ENCODE data around the gene CACNA1C.
"Not testable (repeated sequence)": the region's sequence is repeated elsewhere in the genome, so short reads cannot be mapped to it uniquely, and the experiment has no call there.

CACNA1C gene

DNA sequence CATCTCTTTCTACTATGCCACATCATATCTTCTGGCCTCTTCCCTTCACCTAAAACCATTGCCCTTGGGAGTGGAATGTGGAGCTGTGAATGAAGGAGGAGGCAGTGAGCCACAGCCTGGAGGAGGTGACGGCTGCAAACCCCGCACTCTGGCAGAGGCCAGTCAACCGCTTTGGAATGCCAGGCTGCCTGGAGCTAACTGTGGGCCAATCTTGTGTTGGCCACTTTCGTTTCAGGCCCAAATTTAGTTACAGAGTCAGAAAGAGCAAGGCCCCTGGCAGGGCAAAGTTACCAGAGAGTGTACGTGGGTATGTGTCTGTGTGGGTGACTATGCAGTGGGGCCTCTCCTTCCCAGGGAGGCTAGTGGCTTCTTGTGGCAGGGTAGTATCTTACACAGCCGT is 40.1 kb downstream of the CACNA1C start:
- peaks cover 5% of the 10 kb centered on the region for H3K4me1 Mint-ChIP-seq
- no peak for DNase-seq (ENCODE audit: low spot score in 2 of 2)
- peaks cover 46% of the 10 kb centered on the region for H3K27me3 Mint-ChIP-seq
- ATAC-seq (replicated peaks; ENCODE audit: extremely low read depth, poor library complexity, severe bottlenecking) = no peak
- no peak overlapping the region for H3K27ac Mint-ChIP-seq (ENCODE audit: low read depth)
- H3K4me3 Mint-ChIP-seq = no peak overlapping the region
- H3K36me3 Mint-ChIP-seq (ENCODE audit: insufficient read depth) = peaks cover 6% of the 10 kb centered on the region
- no peaks in the 10 kb centered on the region for H3K9me3 Mint-ChIP-seq

DNA sequence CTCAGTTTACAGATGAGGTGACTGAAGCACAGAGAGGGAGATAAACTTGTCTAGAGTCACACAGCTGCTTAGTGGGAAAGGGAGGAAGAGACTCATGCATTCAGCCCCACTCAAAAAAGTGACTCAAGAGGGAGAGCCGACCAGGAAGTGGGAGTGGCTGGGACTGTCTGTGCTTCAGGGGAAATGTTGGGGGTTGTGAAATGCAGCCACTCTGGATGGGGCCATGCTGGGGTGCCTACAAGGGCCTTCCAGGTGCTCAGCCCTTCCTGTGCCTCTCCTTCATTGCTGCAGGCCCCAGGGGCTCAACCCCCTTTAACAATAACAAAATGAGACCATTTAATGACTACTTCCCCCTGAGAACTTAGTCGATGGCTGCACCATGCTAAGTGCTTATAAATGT is 41.8 kb downstream of the CACNA1C start:
- Mint-ChIP-seq H3K27ac (ENCODE audit: low read depth) (no peak overlapping the region), H3K9me3 (no peaks in the 10 kb centered on the region)
- no peak for ATAC-seq (replicated peaks; ENCODE audit: extremely low read depth, poor library complexity, severe bottlenecking)

DNA sequence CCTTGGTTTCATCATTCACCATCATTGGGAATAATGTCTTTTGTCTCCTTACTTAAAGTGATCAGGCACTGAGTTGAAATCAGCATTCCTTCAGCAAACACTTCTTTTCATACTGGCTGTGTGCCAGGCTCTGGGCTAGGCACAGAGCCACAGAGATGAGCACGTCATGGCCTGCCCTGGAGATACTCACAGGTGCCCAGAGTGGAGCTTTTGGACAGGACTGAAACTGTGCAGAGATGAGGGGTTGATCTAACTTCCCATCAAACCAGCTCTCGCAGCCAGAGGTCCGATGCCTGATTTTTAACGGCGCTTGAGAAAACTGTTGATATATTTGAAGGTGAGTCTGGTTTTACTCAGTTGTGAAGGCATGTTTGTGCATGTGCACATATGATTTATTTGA is 43.1 kb downstream of the CACNA1C start:
- ATAC-seq (replicated peaks; ENCODE audit: extremely low read depth, poor library complexity, severe bottlenecking) (no peak), DNase-seq (ENCODE audit: low spot score in 2 of 2) (no peak)
- Mint-ChIP-seq H3K4me3 (no peak overlapping the region), H3K36me3 (ENCODE audit: insufficient read depth) (peaks cover 4% of the 10 kb centered on the region), H3K4me1 (peaks cover 5% of the 10 kb centered on the region), H3K9me3 (no peaks in the 10 kb centered on the region), H3K27me3 (peaks cover 49% of the 10 kb centered on the region), H3K27ac (ENCODE audit: low read depth) (peak overlapping the region; percentile 79)

More for the DNA sequence above, 41.8 kb downstream of the CACNA1C start:
- Mint-ChIP-seq H3K36me3 (ENCODE audit: insufficient read depth) (peaks cover 4% of the 10 kb centered on the region), H3K4me3 (no peak overlapping the region), H3K4me1 (peaks cover 5% of the 10 kb centered on the region), H3K27me3 (peaks cover 52% of the 10 kb centered on the region)
- DNase-seq (ENCODE audit: low spot score in 2 of 2) = no peak

DNA sequence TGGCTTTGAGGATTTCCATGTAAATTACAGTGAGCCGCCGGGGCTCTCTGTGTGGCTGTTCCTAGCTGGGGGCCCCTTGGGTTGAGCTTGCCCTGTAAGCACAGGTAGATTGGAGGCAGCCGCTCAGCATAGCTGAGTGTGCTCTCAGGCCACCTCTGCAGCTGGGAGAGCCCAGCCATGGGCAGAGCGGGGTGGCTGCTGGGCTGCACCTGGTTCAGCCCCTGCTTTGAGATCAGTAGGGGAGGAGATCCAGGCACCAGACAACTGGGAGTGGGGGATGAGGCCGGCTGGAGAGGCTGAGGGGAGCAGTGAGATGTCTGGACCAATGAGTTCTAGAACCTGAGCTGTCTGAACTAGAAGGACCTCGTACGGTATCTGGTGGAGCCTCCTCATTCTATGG is 44.8 kb downstream of the CACNA1C start:
- H3K4me3 Mint-ChIP-seq = no peak overlapping the region
- H3K27ac Mint-ChIP-seq (ENCODE audit: low read depth) = no peak overlapping the region
- H3K27me3 Mint-ChIP-seq = peaks cover 32% of the 10 kb centered on the region
- DNase-seq (ENCODE audit: low spot score in 2 of 2) (no peak), ATAC-seq (replicated peaks; ENCODE audit: extremely low read depth, poor library complexity, severe bottlenecking) (no peak)
- no peaks in the 10 kb centered on the region for H3K9me3 Mint-ChIP-seq
- peaks cover 4% of the 10 kb centered on the region for H3K36me3 Mint-ChIP-seq (ENCODE audit: insufficient read depth)
- peaks cover 5% of the 10 kb centered on the region for H3K4me1 Mint-ChIP-seq

DNA sequence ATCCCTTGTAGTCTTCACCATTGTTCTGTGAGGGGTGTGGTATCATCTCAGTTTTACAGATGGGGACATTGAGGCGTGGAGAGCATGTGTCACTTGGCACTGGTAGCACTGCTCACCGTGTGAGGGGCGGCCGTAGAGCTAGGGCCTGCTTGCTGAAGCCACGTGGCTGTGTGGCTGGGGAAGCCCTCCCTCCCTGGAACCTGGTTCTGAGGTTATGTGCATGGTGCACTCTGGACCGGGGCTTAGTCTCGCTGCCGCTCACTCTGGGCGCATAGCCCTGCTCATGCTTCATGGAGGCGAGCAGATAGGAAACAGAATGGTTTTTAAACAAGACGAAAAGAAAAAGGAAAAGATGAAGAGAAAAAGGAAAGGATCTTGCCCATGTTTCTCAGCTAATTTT is 46.1 kb downstream of the CACNA1C start:
- Mint-ChIP-seq H3K9me3 (no peaks in the 10 kb centered on the region), H3K4me1 (peaks cover 5% of the 10 kb centered on the region), H3K4me3 (no peak overlapping the region), H3K27me3 (peaks cover 29% of the 10 kb centered on the region), H3K36me3 (ENCODE audit: insufficient read depth) (peaks cover 4% of the 10 kb centered on the region), H3K27ac (ENCODE audit: low read depth) (no peak overlapping the region)
- ATAC-seq (replicated peaks; ENCODE audit: extremely low read depth, poor library complexity, severe bottlenecking) (no peak), DNase-seq (ENCODE audit: low spot score in 2 of 2) (no peak)

DNA sequence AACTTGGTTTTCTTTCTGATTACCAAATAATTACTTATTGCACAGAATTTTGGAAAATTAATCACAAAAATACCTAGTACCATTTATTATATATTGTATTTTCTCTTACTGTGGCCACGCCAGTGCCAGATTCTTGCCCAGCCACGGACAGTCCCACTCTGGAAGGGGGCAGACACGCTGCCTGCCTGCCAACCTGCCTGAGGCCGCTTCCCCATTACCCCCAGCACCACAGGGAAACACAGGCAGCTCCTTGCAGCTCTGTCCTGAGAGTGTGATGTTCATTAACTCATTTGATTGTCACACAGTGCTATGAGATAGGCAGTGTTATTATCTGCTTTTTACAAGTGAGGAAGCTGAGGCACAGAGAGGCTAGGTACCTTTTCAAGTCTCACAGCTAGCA is 46.8 kb downstream of the CACNA1C start:
- no peak for ATAC-seq (replicated peaks; ENCODE audit: extremely low read depth, poor library complexity, severe bottlenecking)
- Mint-ChIP-seq H3K27me3 (peaks cover 29% of the 10 kb centered on the region), H3K4me1 (peaks cover under 1% of the 10 kb centered on the region), H3K4me3 (no peak overlapping the region), H3K36me3 (ENCODE audit: insufficient read depth) (peaks cover 4% of the 10 kb centered on the region), H3K27ac (ENCODE audit: low read depth) (no peak overlapping the region), H3K9me3 (no peaks in the 10 kb centered on the region)
- no peak for DNase-seq (ENCODE audit: low spot score in 2 of 2)

DNA sequence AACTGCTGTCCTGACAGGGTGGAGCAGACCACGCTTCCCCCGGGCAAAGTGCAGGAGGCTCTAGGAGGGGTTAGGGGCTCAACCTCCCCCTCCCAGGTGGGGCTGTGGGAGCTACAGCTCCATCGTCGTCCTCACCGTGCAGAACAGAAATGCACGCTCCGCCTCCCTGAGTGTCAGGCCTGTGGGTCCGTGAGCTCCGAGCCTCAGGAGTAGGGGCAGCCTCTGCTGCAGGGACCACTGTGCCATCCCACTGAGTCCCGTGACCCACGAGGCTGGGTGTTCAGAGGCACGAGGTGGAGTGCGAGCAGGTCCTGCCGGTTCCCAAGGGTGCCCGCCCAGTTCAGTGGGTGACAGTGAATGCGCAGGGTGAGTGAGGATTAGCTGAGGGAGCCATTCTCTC is 48.6 kb downstream of the CACNA1C start:
- H3K27ac Mint-ChIP-seq (ENCODE audit: low read depth) = no peak overlapping the region
- H3K9me3 Mint-ChIP-seq = no peaks in the 10 kb centered on the region
- H3K36me3 Mint-ChIP-seq (ENCODE audit: insufficient read depth) = peaks cover 4% of the 10 kb centered on the region
- no peak overlapping the region for H3K4me3 Mint-ChIP-seq
- H3K27me3 Mint-ChIP-seq = peaks cover 35% of the 10 kb centered on the region
- no peak for DNase-seq (ENCODE audit: low spot score in 2 of 2)
- ATAC-seq (replicated peaks; ENCODE audit: extremely low read depth, poor library complexity, severe bottlenecking) = no peak
- no peaks in the 10 kb centered on the region for H3K4me1 Mint-ChIP-seq

DNA sequence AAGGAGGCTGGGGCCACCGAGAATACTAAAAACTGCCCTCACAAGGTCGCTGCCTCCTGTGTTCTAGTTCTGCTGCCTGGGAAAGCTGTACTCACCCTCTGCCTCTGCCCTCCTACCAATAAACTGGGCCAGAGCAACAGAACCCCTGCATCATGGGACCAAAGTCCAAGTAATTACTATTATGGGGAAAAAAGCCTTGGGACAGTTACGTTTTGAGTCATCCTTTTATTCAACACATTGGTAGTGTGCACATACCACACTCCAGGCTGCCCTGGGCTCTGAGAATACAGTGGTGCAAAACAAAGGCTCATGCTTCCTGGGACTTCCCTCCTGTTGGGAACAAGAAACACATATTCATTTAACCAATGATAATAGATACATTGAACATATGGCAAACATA is 49.0 kb downstream of the CACNA1C start:
- Mint-ChIP-seq H3K4me1 (no peaks in the 10 kb centered on the region), H3K36me3 (ENCODE audit: insufficient read depth) (peaks cover 2% of the 10 kb centered on the region), H3K4me3 (no peak overlapping the region), H3K27ac (ENCODE audit: low read depth) (no peak overlapping the region), H3K9me3 (no peaks in the 10 kb centered on the region), H3K27me3 (peaks cover 35% of the 10 kb centered on the region)
- DNase-seq (ENCODE audit: low spot score in 2 of 2) = no peak
- no peak for ATAC-seq (replicated peaks; ENCODE audit: extremely low read depth, poor library complexity, severe bottlenecking)

DNA sequence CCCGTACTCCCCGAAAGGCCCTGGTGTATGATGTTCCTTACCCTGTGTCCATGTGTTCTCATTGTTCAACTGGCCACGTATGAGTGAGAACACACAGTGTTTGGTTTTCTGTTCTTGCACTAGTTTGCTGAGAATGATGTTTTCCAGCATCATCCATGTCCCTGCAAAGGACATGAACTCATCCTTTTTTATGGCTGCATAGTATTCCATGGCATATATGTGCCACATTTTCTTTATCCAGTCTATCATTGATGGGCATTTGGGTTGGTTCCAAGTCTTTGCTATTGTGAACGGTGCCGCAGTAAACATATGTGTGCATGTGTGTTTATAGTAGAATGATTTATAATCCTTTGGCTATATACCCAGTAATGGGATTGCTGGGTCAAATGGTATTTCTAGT is 49.9 kb downstream of the CACNA1C start:
- H3K27ac Mint-ChIP-seq (ENCODE audit: low read depth); ATAC-seq (replicated peaks; ENCODE audit: extremely low read depth, poor library complexity, severe bottlenecking); H3K4me1 Mint-ChIP-seq; DNase-seq (ENCODE audit: low spot score in 2 of 2); H3K4me3 Mint-ChIP-seq; H3K36me3 Mint-ChIP-seq (ENCODE audit: insufficient read depth); H3K9me3 Mint-ChIP-seq: not testable (repeated sequence)
- peaks cover 31% of the 10 kb centered on the region for H3K27me3 Mint-ChIP-seq

DNA sequence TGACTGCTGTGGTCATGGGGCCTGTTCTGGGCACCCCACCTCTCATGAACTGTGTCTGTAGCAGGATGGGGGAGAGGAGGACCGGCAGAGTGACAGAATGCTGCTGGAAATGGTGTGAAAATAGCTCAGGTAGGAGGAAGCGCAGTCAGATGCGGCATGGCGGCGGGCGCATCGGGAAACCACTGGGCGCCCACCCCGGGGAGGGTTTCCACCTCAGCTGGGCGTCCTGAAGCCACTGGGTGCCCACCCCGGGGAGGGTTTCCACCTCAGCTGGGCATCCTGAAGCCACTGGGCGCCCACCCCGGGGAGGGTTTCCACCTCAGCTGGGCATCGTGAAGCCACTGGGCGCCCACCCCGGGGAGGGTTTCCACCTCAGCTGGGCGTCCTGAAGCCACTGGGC is 52.6 kb downstream of the CACNA1C start:
- not testable (repeated sequence) for H3K9me3 Mint-ChIP-seq; DNase-seq (ENCODE audit: low spot score in 2 of 2)
- peaks cover 32% of the 10 kb centered on the region for H3K27me3 Mint-ChIP-seq

DNA sequence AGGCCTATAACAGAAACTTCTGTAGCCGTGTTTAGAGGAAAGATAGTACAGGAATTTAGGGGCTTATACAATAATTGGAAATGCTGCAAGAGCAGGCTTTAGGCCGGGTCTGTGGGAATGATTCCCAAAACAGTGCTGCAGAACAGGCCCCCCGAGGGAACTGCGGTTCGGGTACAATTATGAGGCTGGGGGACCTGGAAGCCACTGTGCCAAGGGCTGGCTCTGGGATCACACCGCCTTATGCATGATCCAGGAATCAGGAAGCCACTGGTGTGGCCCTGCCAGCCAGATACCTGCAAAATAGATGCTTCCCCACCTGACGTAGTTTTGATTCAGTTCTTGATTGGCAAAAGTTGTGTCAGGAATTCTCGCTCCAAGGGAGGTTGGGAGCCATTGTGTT is 55.4 kb downstream of the CACNA1C start:
- no peak for DNase-seq (ENCODE audit: low spot score in 2 of 2)
- Mint-ChIP-seq H3K4me3 (no peak overlapping the region), H3K4me1 (no peaks in the 10 kb centered on the region), H3K9me3 (no peaks in the 10 kb centered on the region), H3K27ac (ENCODE audit: low read depth) (no peak overlapping the region), H3K36me3 (ENCODE audit: insufficient read depth) (no peaks in the 10 kb centered on the region), H3K27me3 (peaks cover 37% of the 10 kb centered on the region)
- ATAC-seq (replicated peaks; ENCODE audit: extremely low read depth, poor library complexity, severe bottlenecking) = no peak

More for the DNA sequence above, 52.6 kb downstream of the CACNA1C start:
- H3K27ac Mint-ChIP-seq (ENCODE audit: low read depth); H3K36me3 Mint-ChIP-seq (ENCODE audit: insufficient read depth); H3K4me3 Mint-ChIP-seq; H3K4me1 Mint-ChIP-seq; ATAC-seq (replicated peaks; ENCODE audit: extremely low read depth, poor library complexity, severe bottlenecking): not testable (repeated sequence)

DNA sequence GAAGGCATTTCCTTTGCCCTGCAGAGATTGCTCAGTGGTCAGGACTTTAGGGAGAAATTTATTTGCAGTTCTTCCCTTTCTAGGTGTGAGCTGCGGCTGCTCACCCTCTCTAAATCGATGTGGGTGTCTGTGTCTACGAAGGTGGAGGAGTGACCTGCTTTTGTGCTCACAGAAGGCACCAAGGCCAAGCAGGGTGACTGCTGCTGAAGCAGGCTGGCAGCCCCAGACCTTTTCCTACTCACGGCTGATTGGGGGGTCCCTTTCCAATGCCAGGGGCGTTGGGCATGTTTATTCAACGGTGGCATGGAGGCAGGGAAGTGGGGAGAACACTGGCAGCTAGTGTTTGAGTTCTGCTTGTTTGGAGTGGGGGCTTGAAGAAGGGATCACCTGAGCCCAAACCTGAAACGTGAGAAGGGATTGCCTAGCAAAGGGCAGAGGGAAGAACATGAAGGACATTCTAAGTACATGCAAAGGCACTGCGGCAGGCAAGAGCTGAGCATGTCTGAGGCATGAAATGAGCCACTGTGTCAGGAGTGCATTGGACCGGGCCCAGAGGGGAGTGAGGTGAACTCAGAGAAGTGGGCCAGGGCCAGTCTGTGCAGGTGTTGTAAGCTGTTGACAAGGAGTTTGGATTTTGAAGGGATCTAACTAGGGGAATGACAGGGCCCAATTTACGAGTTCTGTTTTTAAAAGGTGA is 56.3 kb downstream of the CACNA1C start:
- DNase-seq (ENCODE audit: low spot score in 2 of 2) (no peak), ATAC-seq (replicated peaks; ENCODE audit: extremely low read depth, poor library complexity, severe bottlenecking) (no peak)
- Mint-ChIP-seq H3K27me3 (peaks cover 37% of the 10 kb centered on the region), H3K9me3 (no peaks in the 10 kb centered on the region), H3K36me3 (ENCODE audit: insufficient read depth) (no peaks in the 10 kb centered on the region), H3K4me1 (no peaks in the 10 kb centered on the region), H3K27ac (ENCODE audit: low read depth) (no peak overlapping the region), H3K4me3 (no peak overlapping the region)

DNA sequence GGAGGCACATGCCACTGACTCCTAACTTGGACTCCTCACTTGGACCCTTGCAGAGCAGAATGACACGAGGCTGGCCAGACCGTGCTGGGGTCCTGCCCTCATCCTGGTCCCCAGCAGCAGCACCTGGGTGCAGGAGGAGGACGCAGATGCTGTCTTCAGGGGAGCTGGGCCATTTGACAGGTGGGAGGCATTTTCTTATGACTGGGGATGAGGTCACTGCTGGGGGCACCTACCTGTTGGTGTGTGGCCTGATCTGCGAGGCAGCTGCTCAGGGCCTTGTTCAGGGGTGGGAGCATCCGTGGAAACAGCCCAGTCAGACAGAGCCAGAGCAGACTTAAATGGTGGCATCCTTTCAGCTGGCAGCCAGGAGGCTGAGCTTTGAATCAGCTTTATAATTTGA is 57.3 kb downstream of the CACNA1C start:
- no peaks in the 10 kb centered on the region for H3K9me3 Mint-ChIP-seq
- ATAC-seq (replicated peaks; ENCODE audit: extremely low read depth, poor library complexity, severe bottlenecking) (no peak), DNase-seq (ENCODE audit: low spot score in 2 of 2) (no peak)
- no peak overlapping the region for H3K27ac Mint-ChIP-seq (ENCODE audit: low read depth)
- peaks cover 33% of the 10 kb centered on the region for H3K27me3 Mint-ChIP-seq
- no peak overlapping the region for H3K4me3 Mint-ChIP-seq
- no peaks in the 10 kb centered on the region for H3K4me1 Mint-ChIP-seq
- H3K36me3 Mint-ChIP-seq (ENCODE audit: insufficient read depth) = no peaks in the 10 kb centered on the region
